ENCODE measurements around the gene ZC3HAV1.

Gene ZC3HAV1

GRCh38 chr7:139018910-139019309 is 90.6 kb downstream of the ZC3HAV1 start:
- H3F3A ChIP-seq (ENCODE audit: insufficient read depth, low read length) = no peaks in the 10 kb centered on the region

GRCh38 chr7:139016931-139017511 is 92.5 kb downstream of the ZC3HAV1 start:
- H3K4me3 ChIP-seq (ENCODE audit: low read length) = no peak overlapping the region
- no peaks in the 10 kb centered on the region for H3F3A ChIP-seq (ENCODE audit: insufficient read depth, low read length)
- H3K4me2 ChIP-seq (ENCODE audit: low read depth, low read length) = no peak overlapping the region
- no peaks in the 10 kb centered on the region for H3K79me2 ChIP-seq (ENCODE audit: low read length)
- TF ChIP-seq EZH2 (optimal IDR thresholded peaks at IDR 0.05; ENCODE audit: low read depth, low read length) (no peak), CTCF (IDR thresholded peaks at IDR 0.05; ENCODE audit: low read length) (peak; percentile 82)
- no peaks in the 10 kb centered on the region for H3K27me3 ChIP-seq (replicated peaks; ENCODE audit: insufficient read depth, low read length)
- no peak overlapping the region for H3K27ac ChIP-seq (ENCODE audit: low read length)
- H3K9me3 ChIP-seq (replicated peaks; ENCODE audit: insufficient read depth, low read length) = no peaks in the 10 kb centered on the region
- no peaks in the 10 kb centered on the region for H3K36me3 ChIP-seq (replicated peaks; ENCODE audit: insufficient read depth, low read length)
- peak; percentile 81 for DNase-seq
- no peak overlapping the region for H3K9ac ChIP-seq (ENCODE audit: low read length)
- 0 out of 2 replicates have a peak overlapping the region, but pooled peaks have one; percentile 9 for H2AFZ ChIP-seq (ENCODE audit: low read length)
- no peaks in the 10 kb centered on the region for H3K9me2 ChIP-seq (replicated peaks; ENCODE audit: insufficient read depth, low read length)
- no peaks in the 10 kb centered on the region for H4K20me1 ChIP-seq (ENCODE audit: insufficient read depth, low read length)
- no peaks in the 10 kb centered on the region for H3K4me1 ChIP-seq (ENCODE audit: low read length)

More at GRCh38 chr7:139018910-139019309, 90.6 kb downstream of the ZC3HAV1 start:
- no peaks in the 10 kb centered on the region for H3K27me3 ChIP-seq (replicated peaks; ENCODE audit: insufficient read depth, low read length)
- no peaks in the 10 kb centered on the region for H4K20me1 ChIP-seq (ENCODE audit: insufficient read depth, low read length)
- no peaks in the 10 kb centered on the region for H3K36me3 ChIP-seq (replicated peaks; ENCODE audit: insufficient read depth, low read length)
- no peak overlapping the region for H3K27ac ChIP-seq (ENCODE audit: low read length)
- H3K9me2 ChIP-seq (replicated peaks; ENCODE audit: insufficient read depth, low read length) = no peaks in the 10 kb centered on the region
- DNase-seq = no peak
- no peak overlapping the region for H2AFZ ChIP-seq (ENCODE audit: low read length)
- H3K9ac ChIP-seq (ENCODE audit: low read length) = no peak overlapping the region
- no peak overlapping the region for H3K4me2 ChIP-seq (ENCODE audit: low read depth, low read length)
- TF ChIP-seq CTCF (IDR thresholded peaks at IDR 0.05; ENCODE audit: low read length) = no peak
- no peak for TF ChIP-seq EZH2phosphoT487 (IDR thresholded peaks at IDR 0.05; ENCODE audit: low read length)
- TF ChIP-seq EZH2 (optimal IDR thresholded peaks at IDR 0.05; ENCODE audit: low read depth, low read length) = no peak
- H3K9me3 ChIP-seq (replicated peaks; ENCODE audit: insufficient read depth, low read length) = no peaks in the 10 kb centered on the region
- H3K4me1 ChIP-seq (ENCODE audit: low read length) = no peaks in the 10 kb centered on the region
- H3K79me2 ChIP-seq (ENCODE audit: low read length) = no peaks in the 10 kb centered on the region
- H3K4me3 ChIP-seq (ENCODE audit: low read length) = no peak overlapping the region

GRCh38 chr7:139011373-139011772 is 98.1 kb downstream of the ZC3HAV1 start:
- no peaks in the 10 kb centered on the region for H3K9me3 ChIP-seq (replicated peaks; ENCODE audit: insufficient read depth, low read length)
- H3K9ac ChIP-seq (ENCODE audit: low read length) = no peak overlapping the region
- TF ChIP-seq EZH2 (optimal IDR thresholded peaks at IDR 0.05; ENCODE audit: low read depth, low read length) (no peak), EZH2phosphoT487 (IDR thresholded peaks at IDR 0.05; ENCODE audit: low read length) (no peak), CTCF (IDR thresholded peaks at IDR 0.05; ENCODE audit: low read length) (no peak)
- no peaks in the 10 kb centered on the region for H3F3A ChIP-seq (ENCODE audit: insufficient read depth, low read length)
- H3K27ac ChIP-seq (ENCODE audit: low read length) = no peak overlapping the region
- no peaks in the 10 kb centered on the region for H3K27me3 ChIP-seq (replicated peaks; ENCODE audit: insufficient read depth, low read length)
- no peak overlapping the region for H3K4me3 ChIP-seq (ENCODE audit: low read length)
- no peaks in the 10 kb centered on the region for H4K20me1 ChIP-seq (ENCODE audit: insufficient read depth, low read length)
- H3K4me2 ChIP-seq (ENCODE audit: low read depth, low read length) = no peak overlapping the region
- no peaks in the 10 kb centered on the region for H3K36me3 ChIP-seq (replicated peaks; ENCODE audit: insufficient read depth, low read length)
- H3K9me2 ChIP-seq (replicated peaks; ENCODE audit: insufficient read depth, low read length) = no peaks in the 10 kb centered on the region
- H2AFZ ChIP-seq (ENCODE audit: low read length) = no peak overlapping the region
- no peaks in the 10 kb centered on the region for H3K79me2 ChIP-seq (ENCODE audit: low read length)
- no peak for DNase-seq
- H3K4me1 ChIP-seq (ENCODE audit: low read length) = no peaks in the 10 kb centered on the region

Measured in MM.1S (cell line).